A673 (cell line): ENCODE results near the gene F8.

Experiments
- EZH2 ChIP-seq: fragments of 200-600 bp; sonication (generic); IDR thresholded peaks from 2 replicates; pipeline ENCODE4 v1.6.1; 2017; ENCODE audit warnings: borderline replicate concordance, low read depth, mild to moderate bottlenecking, mixed read lengths, antibody characterized with exemption, low read length; ENCODE audit not compliant: poor library complexity, severe bottlenecking
- TF ChIP-seq, protein P1 (sequence below): fragments of 300-800, 200-600 bp; sonication (generic); conservative IDR thresholded peaks from 2 replicates; pipeline ENCODE4 v1.5.1; 2017; ENCODE audit warnings: low read depth, mild to moderate bottlenecking, antibody characterized with exemption, low read length, moderate library complexity, mixed read lengths

DNA sequence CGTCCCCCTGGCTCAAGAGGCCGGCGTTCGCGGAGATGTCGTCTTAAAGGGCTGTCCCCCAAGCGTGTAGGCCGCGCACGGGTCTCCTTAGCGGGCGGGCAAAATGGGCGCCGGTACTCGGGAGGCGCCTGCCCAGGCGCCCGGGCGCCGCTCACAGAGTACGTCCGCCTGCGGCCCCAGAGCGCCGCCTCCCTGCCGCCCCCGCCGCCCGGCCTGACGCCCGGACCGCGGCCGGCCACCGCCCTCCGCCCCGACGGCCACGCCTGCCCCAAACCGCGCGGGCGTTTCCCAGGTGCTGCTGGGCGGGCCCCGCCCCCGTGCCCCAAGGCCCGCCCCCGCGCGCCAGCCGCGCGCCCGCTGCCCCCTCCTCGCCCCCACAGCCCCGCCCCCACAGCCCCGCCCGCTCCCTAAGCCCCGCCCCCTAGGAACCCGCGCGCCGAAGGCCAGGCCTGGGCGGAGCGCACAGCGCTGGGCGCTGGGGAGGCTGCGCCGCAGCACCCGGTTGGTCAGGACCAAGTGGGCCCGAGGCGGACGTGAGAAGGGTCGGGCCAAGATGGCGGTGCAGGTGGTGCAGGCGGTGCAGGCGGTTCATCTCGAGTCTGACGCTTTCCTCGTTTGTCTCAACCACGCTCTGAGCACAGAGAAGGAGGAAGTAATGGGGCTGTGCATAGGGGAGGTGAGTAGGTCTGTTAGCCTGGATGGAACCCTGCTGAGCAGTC is 48.6 kb upstream of the F8 start, which contains the start of the genes BRCC3, CMC4 and MTCP1:
- TF ChIP-seq, protein P1, sequence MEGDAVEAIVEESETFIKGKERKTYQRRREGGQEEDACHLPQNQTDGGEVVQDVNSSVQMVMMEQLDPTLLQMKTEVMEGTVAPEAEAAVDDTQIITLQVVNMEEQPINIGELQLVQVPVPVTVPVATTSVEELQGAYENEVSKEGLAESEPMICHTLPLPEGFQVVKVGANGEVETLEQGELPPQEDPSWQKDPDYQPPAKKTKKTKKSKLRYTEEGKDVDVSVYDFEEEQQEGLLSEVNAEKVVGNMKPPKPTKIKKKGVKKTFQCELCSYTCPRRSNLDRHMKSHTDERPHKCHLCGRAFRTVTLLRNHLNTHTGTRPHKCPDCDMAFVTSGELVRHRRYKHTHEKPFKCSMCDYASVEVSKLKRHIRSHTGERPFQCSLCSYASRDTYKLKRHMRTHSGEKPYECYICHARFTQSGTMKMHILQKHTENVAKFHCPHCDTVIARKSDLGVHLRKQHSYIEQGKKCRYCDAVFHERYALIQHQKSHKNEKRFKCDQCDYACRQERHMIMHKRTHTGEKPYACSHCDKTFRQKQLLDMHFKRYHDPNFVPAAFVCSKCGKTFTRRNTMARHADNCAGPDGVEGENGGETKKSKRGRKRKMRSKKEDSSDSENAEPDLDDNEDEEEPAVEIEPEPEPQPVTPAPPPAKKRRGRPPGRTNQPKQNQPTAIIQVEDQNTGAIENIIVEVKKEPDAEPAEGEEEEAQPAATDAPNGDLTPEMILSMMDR = no peak
- no peak for TF ChIP-seq EZH2
